Progenitor cell of endocrine pancreas (in vitro differentiated cells): Measurements from ENCODE around the gene LILRB5. TPM values are rescaled to one million over a fixed set of nuclear protein-coding genes. Genes with fewer than 3 reads are reported as not detected.

Experiments used
- DNase-seq: peaks from one replicate; pipeline ENCODE4 v3.0.0; 2021; ENCODE audit warnings: low spot score; ENCODE audit not compliant: unreplicated experiment
- H3K27ac Mint-ChIP-seq: 2 replicates; pipeline ENCODE4 v1.8.0; 2021; ENCODE audit warnings: mild to moderate bottlenecking, moderate library complexity, mixed read lengths
- H3K27me3 Mint-ChIP-seq: 2 replicates; pipeline ENCODE4 v1.8.0; 2021; ENCODE audit warnings: mixed read lengths
- H3K36me3 Mint-ChIP-seq: 2 replicates; pipeline ENCODE4 v1.8.0; 2022; ENCODE audit warnings: mixed read lengths; ENCODE audit not compliant: insufficient read depth
- H3K4me1 Mint-ChIP-seq: 2 replicates; pipeline ENCODE4 v1.8.0; 2021; ENCODE audit warnings: low read depth, mixed read lengths
- H3K4me3 Mint-ChIP-seq: 2 replicates; pipeline ENCODE4 v1.8.0; 2021; ENCODE audit warnings: low read depth, mild to moderate bottlenecking, moderate library complexity, mixed read lengths
- H3K9me3 Mint-ChIP-seq: 2 replicates; pipeline ENCODE4 v1.8.0; 2021; ENCODE audit warnings: low read depth, mixed read lengths
- total RNA-seq: library from RNA; stranded (reverse); gene quantifications from 2 replicates; pipeline ENCODE4 v1.2.1, GENCODE V29; 2021
- TF ChIP-seq, protein P1 (sequence below): fragments of 200-600 bp; sonication (generic); IDR thresholded peaks from one replicate; pipeline ENCODE4 v1.5.0; 2021; ENCODE audit warnings: antibody characterized with exemption, mild to moderate bottlenecking; ENCODE audit not compliant: unreplicated experiment

LILRB5 gene
- total RNA-seq, 1 donor from 2014 or later: not detected

DNA sequence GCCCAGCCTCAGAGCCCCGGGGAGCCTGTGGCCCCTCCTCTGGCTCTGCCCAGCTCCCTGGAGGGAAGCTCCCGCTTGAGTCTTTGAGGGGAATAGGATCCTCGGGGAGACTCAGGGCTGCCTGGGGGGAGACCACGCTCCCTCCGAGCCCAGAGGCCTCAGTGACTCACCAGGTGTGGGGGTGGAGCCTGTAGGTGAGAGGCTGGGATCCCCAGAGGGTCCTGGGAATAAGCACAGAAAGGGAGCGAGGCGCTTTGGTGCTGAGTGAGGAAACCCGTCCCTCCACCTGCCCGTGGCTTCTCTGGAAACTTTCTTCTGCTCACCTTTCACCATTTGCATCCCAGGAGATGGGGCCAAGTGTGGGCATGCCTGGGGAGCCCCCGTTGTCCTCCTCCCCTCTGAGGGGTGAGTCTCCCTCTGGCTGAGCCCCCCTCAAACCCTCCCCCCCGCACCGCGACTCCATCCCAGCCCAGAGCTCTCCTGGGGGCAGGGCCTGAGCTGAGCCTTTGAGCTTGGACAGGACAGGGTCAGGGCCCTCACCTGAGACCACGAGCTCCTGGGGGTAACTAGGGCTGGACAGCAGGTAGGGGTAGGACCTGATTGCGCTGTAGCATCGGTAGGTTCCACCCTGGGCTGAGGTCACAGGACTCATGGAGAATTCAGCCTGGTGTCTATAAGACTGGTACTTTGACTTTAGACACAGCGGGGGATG lies 2.7 kb downstream of the LILRB5 start:
- H3K27me3 Mint-ChIP-seq: peaks cover 36% of the 10 kb centered on the region
- DNase-seq: no peak

GRCh38 chr19:54253331-54254194 lies 3.5 kb downstream of the LILRB5 start:
- no peak for DNase-seq
- TF ChIP-seq, protein P1, sequence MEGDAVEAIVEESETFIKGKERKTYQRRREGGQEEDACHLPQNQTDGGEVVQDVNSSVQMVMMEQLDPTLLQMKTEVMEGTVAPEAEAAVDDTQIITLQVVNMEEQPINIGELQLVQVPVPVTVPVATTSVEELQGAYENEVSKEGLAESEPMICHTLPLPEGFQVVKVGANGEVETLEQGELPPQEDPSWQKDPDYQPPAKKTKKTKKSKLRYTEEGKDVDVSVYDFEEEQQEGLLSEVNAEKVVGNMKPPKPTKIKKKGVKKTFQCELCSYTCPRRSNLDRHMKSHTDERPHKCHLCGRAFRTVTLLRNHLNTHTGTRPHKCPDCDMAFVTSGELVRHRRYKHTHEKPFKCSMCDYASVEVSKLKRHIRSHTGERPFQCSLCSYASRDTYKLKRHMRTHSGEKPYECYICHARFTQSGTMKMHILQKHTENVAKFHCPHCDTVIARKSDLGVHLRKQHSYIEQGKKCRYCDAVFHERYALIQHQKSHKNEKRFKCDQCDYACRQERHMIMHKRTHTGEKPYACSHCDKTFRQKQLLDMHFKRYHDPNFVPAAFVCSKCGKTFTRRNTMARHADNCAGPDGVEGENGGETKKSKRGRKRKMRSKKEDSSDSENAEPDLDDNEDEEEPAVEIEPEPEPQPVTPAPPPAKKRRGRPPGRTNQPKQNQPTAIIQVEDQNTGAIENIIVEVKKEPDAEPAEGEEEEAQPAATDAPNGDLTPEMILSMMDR: no peak
- H3K4me3 Mint-ChIP-seq: no peak overlapping the region

More for the DNA sequence above, 2.7 kb downstream of the LILRB5 start:
- H3K9me3 Mint-ChIP-seq: no peaks in the 10 kb centered on the region
- no peak overlapping the region for H3K27ac Mint-ChIP-seq
- H3K4me1 Mint-ChIP-seq: no peaks in the 10 kb centered on the region
- no peaks in the 10 kb centered on the region for H3K36me3 Mint-ChIP-seq
- TF ChIP-seq, protein P1: no peak
- no peak overlapping the region for H3K4me3 Mint-ChIP-seq

DNA sequence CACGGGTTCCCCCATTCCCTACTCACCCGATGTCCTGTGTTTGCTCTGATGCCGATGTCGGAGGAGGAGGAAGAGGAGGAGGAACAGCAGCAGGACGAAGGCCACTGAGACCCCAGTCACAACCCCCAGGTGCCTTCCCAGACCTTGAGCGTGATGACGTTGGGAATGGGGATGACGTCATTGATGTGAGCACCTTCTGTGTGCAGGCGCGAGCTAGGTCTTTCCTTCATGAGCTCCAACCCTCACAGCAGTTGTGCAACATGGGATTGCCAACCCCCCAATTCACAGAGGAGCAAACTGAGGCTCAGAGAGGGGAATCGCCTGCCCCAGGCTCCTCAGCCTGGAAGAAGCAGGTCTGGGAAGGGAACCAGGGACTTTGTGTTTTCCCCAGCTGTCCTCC lies 4.2 kb downstream of the LILRB5 start:
- TF ChIP-seq, protein P1: no peak
- Mint-ChIP-seq H3K27ac (no peak overlapping the region), H3K36me3 (no peaks in the 10 kb centered on the region), H3K27me3 (peaks cover 39% of the 10 kb centered on the region), H3K4me1 (no peaks in the 10 kb centered on the region), H3K4me3 (no peak overlapping the region), H3K9me3 (no peaks in the 10 kb centered on the region)
- DNase-seq: no peak

More at GRCh38 chr19:54253331-54254194, 3.5 kb downstream of the LILRB5 start:
- no peaks in the 10 kb centered on the region for H3K4me1 Mint-ChIP-seq
- H3K27ac Mint-ChIP-seq: no peak overlapping the region
- no peaks in the 10 kb centered on the region for H3K9me3 Mint-ChIP-seq
- no peaks in the 10 kb centered on the region for H3K36me3 Mint-ChIP-seq
- H3K27me3 Mint-ChIP-seq: peaks cover 38% of the 10 kb centered on the region

DNA sequence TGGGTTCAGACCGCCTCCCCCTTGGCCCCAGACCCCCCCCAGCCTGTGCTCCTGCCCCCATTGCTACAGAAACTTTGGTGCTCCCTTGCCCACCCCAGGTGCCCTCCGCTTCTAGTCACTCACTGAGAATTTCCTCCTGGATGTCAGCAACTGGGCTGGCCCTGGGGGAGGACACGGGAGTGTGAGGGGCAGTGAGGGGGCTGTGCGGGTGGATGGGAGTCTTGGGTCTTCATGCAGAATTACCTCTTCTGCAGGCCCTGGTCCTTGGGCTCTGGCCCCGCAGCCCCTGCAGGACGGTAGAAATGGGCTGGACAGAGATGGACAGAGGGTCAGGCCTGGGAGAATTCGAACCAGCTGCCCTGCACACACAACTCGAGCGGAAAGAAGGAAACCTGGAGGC lies 4.8 kb downstream of the LILRB5 start:
- H3K36me3 Mint-ChIP-seq: no peaks in the 10 kb centered on the region
- H3K27ac Mint-ChIP-seq: no peak overlapping the region
- no peaks in the 10 kb centered on the region for H3K4me1 Mint-ChIP-seq
- DNase-seq: no peak
- no peak overlapping the region for H3K4me3 Mint-ChIP-seq
- no peaks in the 10 kb centered on the region for H3K9me3 Mint-ChIP-seq
- TF ChIP-seq, protein P1: no peak
- H3K27me3 Mint-ChIP-seq: peaks cover 37% of the 10 kb centered on the region

DNA sequence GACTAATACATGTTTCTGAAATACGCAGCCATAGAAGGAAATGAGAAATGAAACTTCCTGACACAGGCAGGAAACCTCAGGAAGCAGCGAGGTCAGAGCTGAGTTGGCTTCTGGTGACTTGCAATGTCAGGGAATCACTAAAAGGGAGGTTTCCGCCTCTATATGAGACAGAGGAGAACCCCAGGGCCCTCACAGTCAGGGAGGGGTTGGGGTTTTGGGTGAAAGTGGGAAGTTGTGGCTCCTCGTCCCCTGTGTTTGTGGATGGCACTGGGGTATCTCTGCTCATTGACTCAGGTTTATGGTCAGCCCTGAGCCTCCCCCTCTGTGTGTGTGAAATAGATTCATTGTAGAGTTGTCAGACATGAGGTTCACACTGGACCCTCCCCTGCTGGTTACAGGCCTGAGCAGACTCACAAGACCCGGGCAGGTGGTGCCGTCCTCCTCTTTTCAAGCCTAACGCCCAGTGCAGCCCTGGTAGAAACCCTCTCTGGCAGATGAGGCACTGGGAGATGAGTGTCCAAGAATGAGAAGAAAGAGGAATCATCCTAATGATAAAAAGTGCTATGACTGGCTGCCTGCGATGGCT lies 9.0 kb downstream of the LILRB5 start:
- H3K4me1 Mint-ChIP-seq: no peaks in the 10 kb centered on the region
- DNase-seq: no peak
- no peaks in the 10 kb centered on the region for H3K9me3 Mint-ChIP-seq
- H3K27ac Mint-ChIP-seq: no peak overlapping the region
- no peak overlapping the region for H3K4me3 Mint-ChIP-seq
- TF ChIP-seq, protein P1: no peak
- H3K36me3 Mint-ChIP-seq: no peaks in the 10 kb centered on the region
- H3K27me3 Mint-ChIP-seq: peaks cover 33% of the 10 kb centered on the region
